IMR-90 (cell line): ENCODE results near the gene ZNF669. TPM values are rescaled to one million over a fixed set of nuclear protein-coding genes. Genes with fewer than 3 reads are reported as not detected.

Experiments used
- ATAC-seq: fragments of 200-7000 bp; cut with Tn5 transposase; 2 replicates; pipeline ENCODE4 v1.9.1; 2020; ENCODE audit warnings: low read depth, mild to moderate bottlenecking, moderate library complexity
- BruUV-seq: library from RNA; stranded (reverse); fragments of 400-500 nt; replicated peaks from 2 replicates; lab custom pipeline; 2021; lab: Mats Ljungman, UMichigan
- CTCF ChIA-PET: fragments of 300-600 bp; formaldehyde crosslinking; extraction: SDS; loops from one replicate; lab custom pipeline; 2021; ENCODE audit warnings: antibody characterized with exemption; lab: Yijun Ruan, JAX
- POLR2A ChIA-PET: fragments of 300-600 bp; sonication (Branson Sonifier 250); formaldehyde crosslinking; loops from one replicate; lab custom pipeline; 2022; ENCODE audit warnings: antibody characterized with exemption; ENCODE audit not compliant: unreplicated experiment; lab: Charles Lee
- DNase-seq: peaks from one replicate; pipeline ENCODE4 v3.0.0; 2013
- H2AFZ ChIP-seq: replicated peaks from 2 replicates; pipeline ENCODE3; 2013; ENCODE audit warnings: low read length, mild to moderate bottlenecking; ENCODE audit not compliant: poor library complexity
- H2AK5ac ChIP-seq: 2 replicates; pipeline ENCODE4 v1.6.1; 2013; ENCODE audit warnings: low read depth, low read length, inconsistent platforms
- H2AK9ac ChIP-seq: replicated peaks from 2 replicates; pipeline ENCODE3; 2013; ENCODE audit warnings: mild to moderate bottlenecking, low read depth, low read length, moderate library complexity; ENCODE audit not compliant: poor library complexity
- H2BK120ac ChIP-seq: 2 replicates; pipeline ENCODE4 v1.6.1; 2013; ENCODE audit warnings: low read depth, low read length, inconsistent platforms
- H2BK15ac ChIP-seq: 3 replicates; pipeline ENCODE4 v1.6.1; 2013; ENCODE audit warnings: low read depth, low read length, inconsistent platforms
- H2BK20ac ChIP-seq: 2 replicates; pipeline ENCODE4 v1.6.1; 2013; ENCODE audit warnings: low read depth, mild to moderate bottlenecking, inconsistent platforms, low read length, moderate library complexity
- H2BK5ac ChIP-seq: 2 replicates; pipeline ENCODE4 v1.6.1; 2013; ENCODE audit warnings: mild to moderate bottlenecking, low read depth, low read length, inconsistent platforms; ENCODE audit not compliant: poor library complexity, severe bottlenecking
- H3K14ac ChIP-seq: replicated peaks from 2 replicates; pipeline ENCODE4 v1.6.1; 2013; ENCODE audit warnings: low read depth, low read length, inconsistent platforms
- H3K18ac ChIP-seq: 2 replicates; pipeline ENCODE4 v1.6.1; 2013; ENCODE audit warnings: low read depth, low read length, control low read depth
- H3K23ac ChIP-seq: 2 replicates; pipeline ENCODE4 v1.6.1; 2013; ENCODE audit warnings: low read depth, low read length, inconsistent platforms
- H3K27ac ChIP-seq: 2 replicates; pipeline ENCODE4 v1.5.1; 2013; ENCODE audit warnings: mild to moderate bottlenecking, control low read depth, low read length; ENCODE audit not compliant: insufficient read depth
- H3K27me3 ChIP-seq: 2 replicates; pipeline ENCODE4 v1.6.1; 2013; ENCODE audit warnings: low read length; ENCODE audit not compliant: control insufficient read depth, insufficient read depth
- H3K36me3 ChIP-seq: 2 replicates; pipeline ENCODE4 v1.6.1; 2013; ENCODE audit warnings: low read length, mixed read lengths; ENCODE audit not compliant: control insufficient read depth, insufficient read depth
- H3K4ac ChIP-seq: 2 replicates; pipeline ENCODE4 v1.6.1; 2013; ENCODE audit warnings: low read depth, low read length, inconsistent platforms
- H3K4me1 ChIP-seq: 2 replicates; pipeline ENCODE4 v1.6.1; 2013; ENCODE audit warnings: low read length, mixed read lengths; ENCODE audit not compliant: control insufficient read depth, insufficient read depth
- H3K4me2 ChIP-seq: 2 replicates; pipeline ENCODE4 v1.6.1; 2013; ENCODE audit warnings: low read depth, mild to moderate bottlenecking, control low read depth, low read length, moderate library complexity
- H3K4me3 ChIP-seq: 2 replicates; pipeline ENCODE4 v1.5.1; 2013; ENCODE audit warnings: low read depth, mild to moderate bottlenecking, control low read depth, low read length, moderate library complexity; ENCODE audit not compliant: insufficient read depth
- H3K56ac ChIP-seq: 2 replicates; pipeline ENCODE4 v1.6.1; 2013; ENCODE audit warnings: low read length, inconsistent platforms; ENCODE audit not compliant: insufficient read depth; ENCODE audit errors: extremely low read depth
- H3K79me1 ChIP-seq, 2 experiments: 2 replicates each; pipeline ENCODE4 v1.6.1; 2013; ENCODE audit warnings: low read length in 2 of 2, inconsistent platforms in 1 of 2, low read depth in 1 of 2
- H3K9ac ChIP-seq: 2 replicates; pipeline ENCODE4 v1.6.1; 2013; ENCODE audit warnings: low read depth, low read length, control low read depth
- H3K9me1 ChIP-seq: 2 replicates; pipeline ENCODE4 v1.6.1; 2013; ENCODE audit warnings: low read length, inconsistent platforms; ENCODE audit not compliant: insufficient read depth
- H3K9me3 ChIP-seq: 2 replicates; pipeline ENCODE4 v1.6.1; 2013; ENCODE audit warnings: low read length; ENCODE audit not compliant: control insufficient read depth, insufficient read depth
- H4K20me1 ChIP-seq: 2 replicates; pipeline ENCODE4 v1.6.1; 2013; ENCODE audit warnings: low read length, inconsistent platforms; ENCODE audit not compliant: insufficient read depth
- H4K5ac ChIP-seq: 2 replicates; pipeline ENCODE4 v1.6.1; 2013; ENCODE audit warnings: mild to moderate bottlenecking, low read depth, low read length, control low read depth
- H4K8ac ChIP-seq, 2 experiments: 2 replicates each; pipeline ENCODE4 v1.6.1; 2013; ENCODE audit warnings: low read depth in 2 of 2, low read length in 2 of 2, control low read depth in 1 of 2, inconsistent platforms in 1 of 2
- H4K91ac ChIP-seq: 2 replicates; pipeline ENCODE4 v1.6.1; 2013; ENCODE audit warnings: low read depth, low read length, inconsistent platforms; ENCODE audit not compliant: insufficient read depth
- MAFK ChIP-seq: IDR thresholded peaks from 2 replicates; pipeline ENCODE4 v1.6.1; 2012; ENCODE audit warnings: low read depth, low read length, improper control_type of control experiment
- RFX5 ChIP-seq: IDR thresholded peaks from 2 replicates; pipeline ENCODE4 v1.8.0; 2012; ENCODE audit warnings: low read depth, mild to moderate bottlenecking, low read length, moderate library complexity
- WGBS, 2 experiments: methylation state at CpG; one replicate each; pipeline versions ENCODE4 v1.1.5 to v1.1.7; 2013; ENCODE audit warnings: missing lambda C conversion rate in 2 of 2; ENCODE audit not compliant: insufficient read length in 1 of 2; ENCODE audit errors: extremely low coverage in 2 of 2; 5-methylcytosine and 5-hydroxymethylcytosine counted together
- dilution Hi-C: fragments of 300-500 bp; cut with HindIII; formaldehyde crosslinking; loops from one replicate; pipeline ENCODE4 v1.14.3; 2018; ENCODE audit warnings: low sequenced_read_pairs; ENCODE audit not compliant: unreplicated experiment
- in situ Hi-C: fragments of 300-500 bp; cut with MboI; formaldehyde crosslinking; loops from 3 replicates; pipeline ENCODE4 v1.14.3; 2019; ENCODE audit warnings: low sequenced_read_pairs, inconsistent platforms, mixed read lengths
- intact Hi-C: fragments of 100-400 bp; cut with micrococcal nuclease; formaldehyde crosslinking; loops from 2 replicates; pipeline ENCODE4 v1.10.0; 2022
- polyA plus RNA-seq, 3 experiments: library from polyadenylated mRNA; depleted of rRNA; stranded (reverse); fragments of >200 nt; gene quantifications; 2 replicates each; pipeline ENCODE4 v1.2.3, GENCODE V29; 2012; ENCODE audit warnings: low replicate concordance in 1 of 3
- total RNA-seq: library from RNA; depleted of rRNA; stranded (reverse); fragments of >200 nt; gene quantifications from 2 replicates; pipeline ENCODE4 v1.2.3, GENCODE V29; 2012

ZNF669 gene
- total and polyA plus RNA-seq, 2 of the 4 experiments (the other 2 are of a cell fraction): 3.8 to 10.8 TPM

DNA sequence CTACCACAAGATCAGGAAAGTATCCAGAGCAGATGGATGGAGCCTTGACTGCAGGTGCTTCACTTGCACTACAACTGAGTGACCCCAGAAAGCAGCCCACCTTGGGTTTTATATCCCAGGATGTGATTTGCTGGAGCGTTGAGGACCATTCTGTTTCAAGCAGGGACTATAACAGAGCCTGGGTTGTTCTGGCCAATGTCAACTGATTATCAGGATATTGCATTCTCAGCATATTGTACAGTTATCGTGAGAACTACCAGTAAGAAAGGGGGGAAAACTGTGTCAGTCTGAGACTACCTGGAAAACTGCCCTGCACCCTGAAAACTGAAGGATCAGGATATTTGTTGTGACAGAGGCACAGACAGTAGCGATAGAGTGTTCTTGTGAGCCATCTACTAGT is 8.0 kb downstream of the ZNF669 start:
- TF ChIP-seq MAFK: peak; percentile 38; the same call in 1 of the 2 replicates
- TF ChIP-seq RFX5: no peak
- no peak overlapping the region for H4K91ac ChIP-seq
- H4K5ac ChIP-seq: no peak overlapping the region
- 90% methylated on average over 2 of the region's 3 CpGs; no CpG with 5 or more reads in 1 of the 2 experiments for WGBS, 2 experiments
- no peak overlapping the region for H3K27ac ChIP-seq
- H2AFZ ChIP-seq: no peak overlapping the region
- no peaks in the 10 kb centered on the region for H3K4me1 ChIP-seq
- H2BK15ac ChIP-seq: no peak overlapping the region
- CTCF ChIA-PET: no interaction called here
- no peak overlapping the region for H3K56ac ChIP-seq
- H4K8ac ChIP-seq: no peak overlapping the region
- POLR2A ChIA-PET: no interaction called here
- no peak overlapping the region for H2BK20ac ChIP-seq
- H2BK120ac ChIP-seq: no peak overlapping the region
- no peak overlapping the region for H3K4me3 ChIP-seq
- intact Hi-C loops: no loop called here
- H3K9me3 ChIP-seq: peaks cover 29% of the 10 kb centered on the region
- H3K36me3 ChIP-seq: peaks cover 19% of the 10 kb centered on the region
- ATAC-seq (no peak), DNase-seq (no peak)
- no peak overlapping the region for H2AK5ac ChIP-seq
- H3K4me2 ChIP-seq: no peak overlapping the region
- dilution Hi-C loops: no loop called here
- no TSS peak for BruUV-seq
- H3K9me1 ChIP-seq: no peaks in the 10 kb centered on the region
- H3K23ac ChIP-seq: no peak overlapping the region
- in situ Hi-C loops: no loop called here
- H3K14ac ChIP-seq: no peak overlapping the region
- H3K79me1 ChIP-seq: peaks cover 4 to 10% of the 10 kb centered on the region in 2 experiments; a peak in 3 of 4 replicates
- no peak overlapping the region for H3K18ac ChIP-seq
- H2AK9ac ChIP-seq: no peak overlapping the region
- no peaks in the 10 kb centered on the region for H4K20me1 ChIP-seq
- H2BK5ac ChIP-seq: no peak overlapping the region
- H3K27me3 ChIP-seq: no peaks in the 10 kb centered on the region
- H3K9ac ChIP-seq: no peak overlapping the region
- no peak overlapping the region for H3K4ac ChIP-seq
